ENCODE data around the gene NCK2.

The NCK2 gene

GRCh38 chr2:105849431-105850179, 104.9 kb downstream of the NCK2 start:
- Histone ChIP-seq H3K79me2 (peaks cover 16% of the 10 kb centered on the region), H3K9me3 (ENCODE audit: control insufficient read depth, low read length) (no peaks in the 10 kb centered on the region), H3K4me2 (ENCODE audit: low read length) (no peak overlapping the region), H3K9ac (no peak overlapping the region), H3K27me3 (ENCODE audit: control insufficient read depth, insufficient read depth, low read length) (no peaks in the 10 kb centered on the region), H3K4me3 (ENCODE audit: low read depth, low read length) (no peak overlapping the region), H3K36me3 (ENCODE audit: control insufficient read depth, insufficient read depth, low read length) (no peaks in the 10 kb centered on the region), H3K4me1 (no peaks in the 10 kb centered on the region), H2AFZ (no peak overlapping the region), H3K27ac (no peak overlapping the region)
- TF ChIP-seq, protein P1, sequence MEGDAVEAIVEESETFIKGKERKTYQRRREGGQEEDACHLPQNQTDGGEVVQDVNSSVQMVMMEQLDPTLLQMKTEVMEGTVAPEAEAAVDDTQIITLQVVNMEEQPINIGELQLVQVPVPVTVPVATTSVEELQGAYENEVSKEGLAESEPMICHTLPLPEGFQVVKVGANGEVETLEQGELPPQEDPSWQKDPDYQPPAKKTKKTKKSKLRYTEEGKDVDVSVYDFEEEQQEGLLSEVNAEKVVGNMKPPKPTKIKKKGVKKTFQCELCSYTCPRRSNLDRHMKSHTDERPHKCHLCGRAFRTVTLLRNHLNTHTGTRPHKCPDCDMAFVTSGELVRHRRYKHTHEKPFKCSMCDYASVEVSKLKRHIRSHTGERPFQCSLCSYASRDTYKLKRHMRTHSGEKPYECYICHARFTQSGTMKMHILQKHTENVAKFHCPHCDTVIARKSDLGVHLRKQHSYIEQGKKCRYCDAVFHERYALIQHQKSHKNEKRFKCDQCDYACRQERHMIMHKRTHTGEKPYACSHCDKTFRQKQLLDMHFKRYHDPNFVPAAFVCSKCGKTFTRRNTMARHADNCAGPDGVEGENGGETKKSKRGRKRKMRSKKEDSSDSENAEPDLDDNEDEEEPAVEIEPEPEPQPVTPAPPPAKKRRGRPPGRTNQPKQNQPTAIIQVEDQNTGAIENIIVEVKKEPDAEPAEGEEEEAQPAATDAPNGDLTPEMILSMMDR (IDR thresholded peaks at IDR 0.05) = no peak

- Histone ChIP-seq H3K27me3 (ENCODE audit: control insufficient read depth, insufficient read depth, low read length) (no peaks in the 10 kb centered on the region), H3K4me1 (no peaks in the 10 kb centered on the region), H3K27ac (no peak overlapping the region), H3K9me3 (ENCODE audit: control insufficient read depth, low read length) (no peaks in the 10 kb centered on the region), H3K9ac (no peak overlapping the region), H3K4me2 (ENCODE audit: low read length) (no peak overlapping the region), H3K4me3 (ENCODE audit: low read depth, low read length) (no peak overlapping the region), H3K36me3 (ENCODE audit: control insufficient read depth, insufficient read depth, low read length) (no peaks in the 10 kb centered on the region), H3K79me2 (peaks cover 14% of the 10 kb centered on the region), H2AFZ (no peak overlapping the region)
- TF ChIP-seq, protein P1 (IDR thresholded peaks at IDR 0.05) = no peak
These were observed 107.4 kb downstream of the NCK2 start for GRCh38 chr2:105852066-105852465.

DNA sequence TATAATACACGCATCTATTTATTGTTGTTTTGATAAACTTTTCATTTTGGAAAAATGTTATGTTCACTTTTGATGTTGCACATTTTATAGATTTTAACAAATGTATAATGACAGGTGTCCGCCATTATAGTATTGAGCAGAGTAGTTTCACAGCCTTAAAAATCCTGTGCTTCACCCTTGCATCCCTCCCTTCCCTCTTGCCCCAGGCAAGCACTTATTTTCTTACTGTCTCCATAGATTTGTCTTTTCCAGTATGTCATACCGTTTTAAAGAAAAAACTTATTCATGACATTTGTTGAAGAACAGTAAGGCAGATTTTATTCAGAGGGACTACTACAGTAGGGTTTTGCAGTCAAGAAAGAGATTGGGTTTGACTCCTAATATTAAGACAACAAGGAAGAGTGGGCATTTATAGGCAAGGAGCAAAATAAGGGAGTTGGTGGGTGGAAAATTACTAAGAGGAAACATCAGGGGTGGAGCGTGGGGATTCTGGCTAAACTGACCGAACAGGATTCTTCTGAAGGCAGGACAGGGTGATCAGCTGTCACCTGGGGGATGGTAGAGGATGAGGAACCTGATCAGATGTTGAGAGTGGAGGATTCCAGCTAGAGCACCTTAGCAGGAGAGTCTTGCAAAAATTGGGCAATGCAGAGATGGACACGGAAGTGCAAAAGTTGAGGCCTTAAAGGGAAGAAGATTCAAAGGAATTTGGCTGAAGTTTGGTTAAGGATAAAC, 108.8 kb downstream of the NCK2 start:
- no peaks in the 10 kb centered on the region for H3K9me3 ChIP-seq (ENCODE audit: control insufficient read depth, low read length)
- no peak overlapping the region for H3K4me2 ChIP-seq (ENCODE audit: low read length)
- H3K27ac ChIP-seq = no peak overlapping the region
- TF ChIP-seq, protein P1 (IDR thresholded peaks at IDR 0.05) = no peak
- no peak overlapping the region for H2AFZ ChIP-seq
- H3K79me2 ChIP-seq = peaks cover 11% of the 10 kb centered on the region
- H3K9ac ChIP-seq = no peak overlapping the region
- no peaks in the 10 kb centered on the region for H3K4me1 ChIP-seq
- H3K27me3 ChIP-seq (ENCODE audit: control insufficient read depth, insufficient read depth, low read length) = no peaks in the 10 kb centered on the region
- H3K4me3 ChIP-seq (ENCODE audit: low read depth, low read length) = no peak overlapping the region
- no peaks in the 10 kb centered on the region for H3K36me3 ChIP-seq (ENCODE audit: control insufficient read depth, insufficient read depth, low read length)

- no peaks in the 10 kb centered on the region for H3K36me3 ChIP-seq (ENCODE audit: control insufficient read depth, insufficient read depth, low read length)
- H3K79me2 ChIP-seq = peaks cover 4% of the 10 kb centered on the region
- H2AFZ ChIP-seq = no peak overlapping the region
- no peaks in the 10 kb centered on the region for H3K9me3 ChIP-seq (ENCODE audit: control insufficient read depth, low read length)
- no peak overlapping the region for H3K4me2 ChIP-seq (ENCODE audit: low read length)
- no peak overlapping the region for H3K27ac ChIP-seq
- H3K4me3 ChIP-seq (ENCODE audit: low read depth, low read length) = no peak overlapping the region
- H3K27me3 ChIP-seq (ENCODE audit: control insufficient read depth, insufficient read depth, low read length) = no peaks in the 10 kb centered on the region
- H3K4me1 ChIP-seq = no peaks in the 10 kb centered on the region
- TF ChIP-seq, protein P1 (IDR thresholded peaks at IDR 0.05) = no peak
- no peak overlapping the region for H3K9ac ChIP-seq
These were observed 110.3 kb downstream of the NCK2 start for GRCh38 chr2:105854972-105855371.
